SK-N-SH (cell line): Measurements from ENCODE around the gene RASGEF1B. TPM values are rescaled to one million over a fixed set of nuclear protein-coding genes. Genes with fewer than 3 reads are reported as not detected.

Experiments used
- CTCF ChIA-PET: fragments of 300-600, 350-600 bp; formaldehyde crosslinking; extraction: SDS; loops from one replicate; lab custom pipeline; 2021; lab: Yijun Ruan, JAX
- POLR2A ChIA-PET: fragments of 350-600 bp; sonication (Branson Sonifier 250); formaldehyde crosslinking; extraction: SDS; loops from one replicate; lab custom pipeline; 2020; ENCODE audit warnings: antibody characterized with exemption, inconsistent platforms; lab: Yijun Ruan, JAX
- DNase-seq: peaks from one replicate; pipeline ENCODE4 v3.0.0; 2012
- H2AFZ ChIP-seq: fragments of 200-600 bp; sonication (generic); 2 replicates; pipeline ENCODE4 v1.8.1; 2016; ENCODE audit warnings: antibody characterized with exemption, mild to moderate bottlenecking, low read depth
- H3F3A ChIP-seq: fragments of 200-600 bp; sonication (generic); replicated peaks from 2 replicates; pipeline ENCODE3; 2016; ENCODE audit warnings: antibody characterized with exemption, mild to moderate bottlenecking; ENCODE audit not compliant: insufficient read depth
- H3K27ac ChIP-seq, 2 experiments: fragments of 200-500 bp in 1 of 2; fragments of 200-600 bp in 1 of 2; sonication (Bioruptor generic) in 1 of 2; sonication (generic), shearing (Covaris generic) in 1 of 2; 2 replicates each; pipeline versions ENCODE4 v1.5.1 to v1.6.1; 2014 to 2016; ENCODE audit warnings: low read depth in 2 of 2, inconsistent platforms in 1 of 2, low read length in 1 of 2, mild to moderate bottlenecking in 1 of 2, mixed read lengths in 1 of 2
- H3K27me3 ChIP-seq: fragments of 200-600 bp; sonication (generic), shearing (Covaris generic); 2 replicates; pipeline ENCODE4 v1.6.1; 2016; ENCODE audit warnings: mixed run types; ENCODE audit not compliant: insufficient read depth
- H3K36me3 ChIP-seq, 2 experiments: fragments of 200-500 bp in 1 of 2; fragments of 200-600 bp in 1 of 2; sonication (Bioruptor generic) in 1 of 2; sonication (generic) in 1 of 2; replicated peaks in 1 of 2; 2 replicates each; pipeline versions ENCODE3 to v1.5.1; 2014 to 2016; ENCODE audit warnings: low read length in 1 of 2, mild to moderate bottlenecking in 1 of 2; ENCODE audit not compliant: insufficient read depth in 2 of 2, control insufficient read depth in 1 of 2
- H3K4me1 ChIP-seq, 2 experiments: fragments of 200-500 bp in 1 of 2; fragments of 200-600 bp in 1 of 2; sonication (Bioruptor generic) in 1 of 2; sonication (generic), shearing (Covaris generic) in 1 of 2; 2 replicates each; pipeline versions ENCODE4 v1.5.1 to v1.6.1; 2014 to 2016; ENCODE audit warnings: low read depth in 1 of 2, low read length in 1 of 2, mixed run types in 1 of 2; ENCODE audit not compliant: insufficient read depth in 2 of 2, control insufficient read depth in 1 of 2
- H3K4me2 ChIP-seq: fragments of 200-600 bp; sonication (generic), shearing (Covaris generic); 2 replicates; pipeline ENCODE4 v1.6.1; 2017; ENCODE audit warnings: mixed run types
- H3K4me3 ChIP-seq, 2 experiments: fragments of 200-500 bp in 1 of 2; fragments of 200-600 bp in 1 of 2; sonication (Bioruptor generic) in 1 of 2; sonication (generic), shearing (Covaris generic) in 1 of 2; 2 replicates each; pipeline versions ENCODE4 v1.5.1 to v1.8.1; 2014 to 2016; ENCODE audit warnings: low read depth in 2 of 2, inconsistent platforms in 1 of 2, low read length in 1 of 2, mild to moderate bottlenecking in 1 of 2, mixed read lengths in 1 of 2, moderate library complexity in 1 of 2
- H3K79me2 ChIP-seq: fragments of 200-600 bp; sonication (generic); 2 replicates; pipeline ENCODE4 v1.8.1; 2017; ENCODE audit warnings: mild to moderate bottlenecking; ENCODE audit not compliant: insufficient read depth
- H3K9ac ChIP-seq: fragments of 200-600 bp; sonication (generic); 2 replicates; pipeline ENCODE4 v1.6.1; 2017; ENCODE audit warnings: mixed run types
- H3K9me2 ChIP-seq: fragments of 200-600 bp; sonication (generic); 2 replicates; pipeline ENCODE4 v1.6.1; 2017; ENCODE audit warnings: mixed run types
- H3K9me3 ChIP-seq: fragments of 200-600 bp; sonication (generic); 2 replicates; pipeline ENCODE4 v1.6.1; 2017; ENCODE audit warnings: mixed run types, mild to moderate bottlenecking, moderate library complexity
- H4K20me1 ChIP-seq: fragments of 200-600 bp; sonication (generic); 2 replicates; pipeline ENCODE4 v1.6.1; 2017; ENCODE audit warnings: mild to moderate bottlenecking, mixed run types; ENCODE audit not compliant: insufficient read depth
- CHD2 ChIP-seq: fragments of 150-350 bp; IDR thresholded peaks from 2 replicates; pipeline ENCODE4 v1.6.1; 2018; ENCODE audit warnings: low read length; ENCODE audit not compliant: partially characterized antibody
- FOSL2 ChIP-seq: IDR thresholded peaks from 2 replicates; pipeline ENCODE4 v1.4.0; 2012; ENCODE audit warnings: low read depth, mild to moderate bottlenecking, moderate library complexity, borderline replicate concordance
- FOXM1 ChIP-seq: IDR thresholded peaks from 2 replicates; pipeline ENCODE4 v1.4.0; 2012; ENCODE audit warnings: low read depth, mild to moderate bottlenecking
- GABPA ChIP-seq: IDR thresholded peaks from 2 replicates; pipeline ENCODE4 v1.4.0; 2012; ENCODE audit warnings: low read depth, mild to moderate bottlenecking
- GATA2 ChIP-seq: sonication (generic); formaldehyde crosslinking; IDR thresholded peaks from 2 replicates; pipeline ENCODE4 v1.5.0; 2020; ENCODE audit warnings: mild to moderate bottlenecking, missing genetic modification reagents
- MEF2A ChIP-seq: IDR thresholded peaks from 2 replicates; pipeline ENCODE4 v1.4.0; 2012; ENCODE audit warnings: low read depth, borderline replicate concordance
- NFIC ChIP-seq: IDR thresholded peaks from 2 replicates; pipeline ENCODE4 v1.4.0; 2012; ENCODE audit warnings: borderline replicate concordance
- NRF1 ChIP-seq: IDR thresholded peaks from 2 replicates; pipeline ENCODE4 v1.6.1; 2012; ENCODE audit warnings: low read depth, mild to moderate bottlenecking, low read length
- RCOR1 ChIP-seq: fragments of 150-350 bp; IDR thresholded peaks from 2 replicates; pipeline ENCODE4 v1.6.1; 2017; ENCODE audit warnings: antibody characterized with exemption, low read length
- RFX5 ChIP-seq: IDR thresholded peaks from 2 replicates; pipeline ENCODE4 v1.6.1; 2012; ENCODE audit warnings: mild to moderate bottlenecking, improper control_type of control experiment, low read length
- SIN3A ChIP-seq: IDR thresholded peaks from 2 replicates; pipeline ENCODE4 v1.6.1; 2012; ENCODE audit warnings: low read depth, mild to moderate bottlenecking, low read length, moderate library complexity, borderline replicate concordance
- WGBS: methylation state at CpG from one replicate; pipeline ENCODE4 v1.1.6; 2017; ENCODE audit warnings: low lambda C conversion rate; 5-methylcytosine and 5-hydroxymethylcytosine counted together
- polyA plus RNA-seq, 3 experiments: library from polyadenylated mRNA; depleted of rRNA; stranded (reverse); fragments of >200 nt; gene quantifications; 2 replicates each; pipeline ENCODE4 v1.2.3, GENCODE V29; 2012
- TF ChIP-seq, protein P1 (sequence below): fragments of 200-600 bp; sonication (generic); IDR thresholded peaks from 2 replicates; pipeline ENCODE4 v1.6.1; 2017; ENCODE audit warnings: antibody characterized with exemption, mild to moderate bottlenecking, moderate library complexity
- TF ChIP-seq, protein P2 (sequence below): IDR thresholded peaks from 2 replicates; pipeline ENCODE4 v1.6.1; 2012; ENCODE audit warnings: mild to moderate bottlenecking, low read depth, low read length, moderate library complexity
- TF ChIP-seq, protein P3 (sequence below): IDR thresholded peaks from 2 replicates; pipeline ENCODE4 v1.4.0; 2012; ENCODE audit warnings: low read depth
- TF ChIP-seq, protein P4 (sequence below): IDR thresholded peaks from 2 replicates; pipeline ENCODE4; 2012

Gene RASGEF1B
- polyA plus RNA-seq, 1 of the 3 experiments (the other 2 are of a cell fraction): not detected

DNA sequence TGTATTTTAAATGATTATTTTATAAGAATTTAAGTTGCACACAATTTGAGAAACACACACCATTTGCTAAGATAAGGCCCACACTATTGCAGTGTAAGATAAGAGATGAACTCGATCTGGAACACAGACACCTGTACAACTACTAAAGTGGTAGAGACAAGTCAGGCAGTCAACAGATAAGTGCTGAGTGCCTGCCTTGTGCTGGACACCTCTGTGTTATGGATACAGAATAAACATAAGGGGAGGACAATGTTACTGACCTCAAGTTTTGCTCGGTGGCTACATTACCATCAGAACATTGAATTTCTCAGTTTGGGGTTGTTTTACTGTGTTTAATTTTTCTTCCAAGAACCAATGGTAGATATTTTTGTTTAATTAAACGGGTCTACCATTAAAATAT is 74.1 kb downstream of the RASGEF1B start:
- POLR2A ChIA-PET: no interaction called here
- H3K9ac ChIP-seq: no peak overlapping the region
- no peak overlapping the region for H3K4me2 ChIP-seq

More for the DNA sequence above, 74.1 kb downstream of the RASGEF1B start:
- Histone ChIP-seq H3K27ac (no peak overlapping the region), H3K9me3 (no peaks in the 10 kb centered on the region), H2AFZ (no peak overlapping the region), H3K4me3 (no peak overlapping the region), H3K79me2 (no peaks in the 10 kb centered on the region), H4K20me1 (no peaks in the 10 kb centered on the region), H3K36me3 (no peaks in the 10 kb centered on the region), H3K27me3 (peaks cover 14% of the 10 kb centered on the region; the same call in 1 of the 2 replicates), H3F3A (no peaks in the 10 kb centered on the region), H3K9me2 (no peaks in the 10 kb centered on the region), H3K4me1 (no peaks in the 10 kb centered on the region)
- TF ChIP-seq SIN3A: no peak
- TF ChIP-seq NFIC: no peak
- no peak for TF ChIP-seq NRF1
- no peak for TF ChIP-seq MEF2A
- TF ChIP-seq, protein P1, sequence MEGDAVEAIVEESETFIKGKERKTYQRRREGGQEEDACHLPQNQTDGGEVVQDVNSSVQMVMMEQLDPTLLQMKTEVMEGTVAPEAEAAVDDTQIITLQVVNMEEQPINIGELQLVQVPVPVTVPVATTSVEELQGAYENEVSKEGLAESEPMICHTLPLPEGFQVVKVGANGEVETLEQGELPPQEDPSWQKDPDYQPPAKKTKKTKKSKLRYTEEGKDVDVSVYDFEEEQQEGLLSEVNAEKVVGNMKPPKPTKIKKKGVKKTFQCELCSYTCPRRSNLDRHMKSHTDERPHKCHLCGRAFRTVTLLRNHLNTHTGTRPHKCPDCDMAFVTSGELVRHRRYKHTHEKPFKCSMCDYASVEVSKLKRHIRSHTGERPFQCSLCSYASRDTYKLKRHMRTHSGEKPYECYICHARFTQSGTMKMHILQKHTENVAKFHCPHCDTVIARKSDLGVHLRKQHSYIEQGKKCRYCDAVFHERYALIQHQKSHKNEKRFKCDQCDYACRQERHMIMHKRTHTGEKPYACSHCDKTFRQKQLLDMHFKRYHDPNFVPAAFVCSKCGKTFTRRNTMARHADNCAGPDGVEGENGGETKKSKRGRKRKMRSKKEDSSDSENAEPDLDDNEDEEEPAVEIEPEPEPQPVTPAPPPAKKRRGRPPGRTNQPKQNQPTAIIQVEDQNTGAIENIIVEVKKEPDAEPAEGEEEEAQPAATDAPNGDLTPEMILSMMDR: no peak
- TF ChIP-seq CHD2: no peak
- TF ChIP-seq RFX5: no peak
- TF ChIP-seq, protein P2, sequence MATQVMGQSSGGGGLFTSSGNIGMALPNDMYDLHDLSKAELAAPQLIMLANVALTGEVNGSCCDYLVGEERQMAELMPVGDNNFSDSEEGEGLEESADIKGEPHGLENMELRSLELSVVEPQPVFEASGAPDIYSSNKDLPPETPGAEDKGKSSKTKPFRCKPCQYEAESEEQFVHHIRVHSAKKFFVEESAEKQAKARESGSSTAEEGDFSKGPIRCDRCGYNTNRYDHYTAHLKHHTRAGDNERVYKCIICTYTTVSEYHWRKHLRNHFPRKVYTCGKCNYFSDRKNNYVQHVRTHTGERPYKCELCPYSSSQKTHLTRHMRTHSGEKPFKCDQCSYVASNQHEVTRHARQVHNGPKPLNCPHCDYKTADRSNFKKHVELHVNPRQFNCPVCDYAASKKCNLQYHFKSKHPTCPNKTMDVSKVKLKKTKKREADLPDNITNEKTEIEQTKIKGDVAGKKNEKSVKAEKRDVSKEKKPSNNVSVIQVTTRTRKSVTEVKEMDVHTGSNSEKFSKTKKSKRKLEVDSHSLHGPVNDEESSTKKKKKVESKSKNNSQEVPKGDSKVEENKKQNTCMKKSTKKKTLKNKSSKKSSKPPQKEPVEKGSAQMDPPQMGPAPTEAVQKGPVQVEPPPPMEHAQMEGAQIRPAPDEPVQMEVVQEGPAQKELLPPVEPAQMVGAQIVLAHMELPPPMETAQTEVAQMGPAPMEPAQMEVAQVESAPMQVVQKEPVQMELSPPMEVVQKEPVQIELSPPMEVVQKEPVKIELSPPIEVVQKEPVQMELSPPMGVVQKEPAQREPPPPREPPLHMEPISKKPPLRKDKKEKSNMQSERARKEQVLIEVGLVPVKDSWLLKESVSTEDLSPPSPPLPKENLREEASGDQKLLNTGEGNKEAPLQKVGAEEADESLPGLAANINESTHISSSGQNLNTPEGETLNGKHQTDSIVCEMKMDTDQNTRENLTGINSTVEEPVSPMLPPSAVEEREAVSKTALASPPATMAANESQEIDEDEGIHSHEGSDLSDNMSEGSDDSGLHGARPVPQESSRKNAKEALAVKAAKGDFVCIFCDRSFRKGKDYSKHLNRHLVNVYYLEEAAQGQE: no peak
- no peak for TF ChIP-seq FOSL2
- TF ChIP-seq, protein P3, sequence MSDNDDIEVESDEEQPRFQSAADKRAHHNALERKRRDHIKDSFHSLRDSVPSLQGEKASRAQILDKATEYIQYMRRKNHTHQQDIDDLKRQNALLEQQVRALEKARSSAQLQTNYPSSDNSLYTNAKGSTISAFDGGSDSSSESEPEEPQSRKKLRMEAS: no peak
- TF ChIP-seq RCOR1: no peak
- TF ChIP-seq GATA2 (CRISPR knock-in tag): no peak
- TF ChIP-seq, protein P4, sequence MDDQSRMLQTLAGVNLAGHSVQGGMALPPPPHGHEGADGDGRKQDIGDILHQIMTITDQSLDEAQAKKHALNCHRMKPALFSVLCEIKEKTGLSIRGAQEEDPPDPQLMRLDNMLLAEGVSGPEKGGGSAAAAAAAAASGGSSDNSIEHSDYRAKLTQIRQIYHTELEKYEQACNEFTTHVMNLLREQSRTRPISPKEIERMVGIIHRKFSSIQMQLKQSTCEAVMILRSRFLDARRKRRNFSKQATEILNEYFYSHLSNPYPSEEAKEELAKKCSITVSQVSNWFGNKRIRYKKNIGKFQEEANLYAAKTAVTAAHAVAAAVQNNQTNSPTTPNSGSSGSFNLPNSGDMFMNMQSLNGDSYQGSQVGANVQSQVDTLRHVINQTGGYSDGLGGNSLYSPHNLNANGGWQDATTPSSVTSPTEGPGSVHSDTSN: no peak
- no peak for TF ChIP-seq FOXM1
- TF ChIP-seq GABPA: no peak
- WGBS: 0% methylated on average over 3 of the region's 3 CpGs
- CTCF ChIA-PET: interaction anchor here (1.0 kb wide), 1 partner anchor 9 kb away, joined by 4 read pairs; no protein-coding TSS in a partner anchor
- DNase-seq: no peak
